HG02885 (cell line): Measurements from ENCODE around the gene MSI2.

ENCODE experiments used
- ATAC-seq: cut with Tn5 transposase; IDR thresholded peaks from one replicate; pipeline ENCODE4 v1.9.1; 2021; ENCODE audit warnings: mild to moderate bottlenecking; ENCODE audit not compliant: unreplicated experiment, poor library complexity

MSI2 gene

GRCh38 chr17:57704448-57704847, 448.1 kb downstream of the MSI2 start:
- no peak for ATAC-seq

GRCh38 chr17:57705921-57706695, 449.8 kb downstream of the MSI2 start:
- ATAC-seq: no peak

- ATAC-seq: no peak
These were observed 450.4 kb downstream of the MSI2 start for GRCh38 chr17:57706761-57707160.

GRCh38 chr17:57707892-57708291, 451.6 kb downstream of the MSI2 start:
- no peak for ATAC-seq

GRCh38 chr17:57708410-57708809, 452.1 kb downstream of the MSI2 start:
- no peak for ATAC-seq

GRCh38 chr17:57713140-57713539, 456.8 kb downstream of the MSI2 start:
- ATAC-seq: no peak

- ATAC-seq: no peak
These were observed 458.4 kb downstream of the MSI2 start for GRCh38 chr17:57714665-57715180.

GRCh38 chr17:57715981-57716380, 459.7 kb downstream of the MSI2 start:
- no peak for ATAC-seq

GRCh38 chr17:57718878-57719277, 462.6 kb downstream of the MSI2 start:
- no peak for ATAC-seq

- no peak for ATAC-seq
These were observed 464.2 kb downstream of the MSI2 start for GRCh38 chr17:57720386-57721035.

GRCh38 chr17:57721967-57722703, 465.8 kb downstream of the MSI2 start:
- ATAC-seq: no peak

- ATAC-seq: no peak
These were observed 466.4 kb downstream of the MSI2 start for GRCh38 chr17:57722704-57723043.

- ATAC-seq: no peak
These were observed 467.2 kb downstream of the MSI2 start for GRCh38 chr17:57723427-57724025.

GRCh38 chr17:57724026-57724728, 467.9 kb downstream of the MSI2 start:
- no peak for ATAC-seq

GRCh38 chr17:57724729-57725125, 468.4 kb downstream of the MSI2 start:
- no peak for ATAC-seq

- no peak for ATAC-seq
These were observed 470.0 kb downstream of the MSI2 start for GRCh38 chr17:57726213-57726790.

- ATAC-seq: no peak
These were observed 470.5 kb downstream of the MSI2 start for GRCh38 chr17:57726838-57727237.

- ATAC-seq: no peak
These were observed 471.4 kb downstream of the MSI2 start for GRCh38 chr17:57727630-57728175.

- no peak for ATAC-seq
These were observed 473.8 kb downstream of the MSI2 start for GRCh38 chr17:57730026-57730701.
